ENCODE results near the gene CCDC187. TPM values are rescaled to one million over a fixed set of nuclear protein-coding genes. Genes with fewer than 3 reads are reported as not detected.
A peak's percentile ranks its signal among the peaks of the same experiment; 100 is the strongest.

The CCDC187 gene
- total and polyA plus RNA-seq, 10 donors: 0.03 to 0.20 (median 0.11) TPM; not detected in 2

DNA sequence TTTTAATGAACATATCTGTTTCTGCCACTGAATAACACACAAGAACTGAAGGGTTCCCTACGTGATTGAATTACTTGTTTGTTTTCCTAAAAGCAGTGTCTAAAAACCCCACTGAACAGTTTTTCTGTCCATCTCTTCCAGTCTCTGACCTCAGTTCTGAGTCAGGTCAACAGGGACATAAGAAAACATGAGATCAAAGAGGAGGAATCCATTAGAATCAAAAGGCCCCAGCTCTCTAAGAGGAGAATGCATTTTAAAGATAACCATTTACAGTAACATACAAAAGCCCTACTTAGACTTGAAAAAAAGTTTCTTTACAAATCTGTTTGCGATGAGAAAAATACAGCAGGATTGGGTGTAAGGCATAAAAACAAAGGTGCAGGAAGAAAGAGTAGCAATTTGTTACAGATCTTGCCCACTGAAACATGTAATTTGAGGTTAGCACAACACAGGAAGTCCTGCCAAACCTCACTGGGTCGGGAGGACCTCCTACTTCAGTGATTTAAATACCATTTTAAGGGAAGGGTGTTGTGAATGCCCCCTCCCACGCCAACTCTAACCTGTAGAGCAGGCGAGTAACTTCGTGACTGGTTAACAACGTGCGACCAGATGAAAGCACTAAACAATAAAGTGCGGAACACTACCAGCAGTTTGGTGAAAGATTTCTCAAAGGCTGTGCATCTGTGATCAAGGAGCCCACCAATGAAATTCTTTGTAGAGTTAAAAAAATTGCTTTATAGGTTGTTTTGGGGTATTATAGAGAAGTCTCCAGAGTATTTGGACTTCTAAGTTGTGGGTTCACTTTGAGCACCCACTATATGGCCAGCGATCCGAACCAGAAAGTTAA is 59.5 kb downstream of the CCDC187 start:
- Histone ChIP-seq H3K4me1 (peaks cover 33 to 68% (median 65%) of the 10 kb centered on the region in 6 donors), H3K27ac (peak overlapping the region in 6 of 8 donors; percentile 58 to 87 (median 74)), H3K4me3 (peak overlapping the region; percentile 80 to 99 (median 96)), H3K9me3 (no peaks in the 10 kb centered on the region), H3K27me3 (replicated peaks in 1 of 7) (no peaks in the 10 kb centered on the region), H3K36me3 (peaks cover 0 to 16% (median 0%) of the 10 kb centered on the region in 6 donors)
- 16 to 33% (median 26%) methylated on average over 11 of the region's 11 CpGs for WGBS, 5 donors
- no peak for DNase-seq
- TF ChIP-seq, protein P1, sequence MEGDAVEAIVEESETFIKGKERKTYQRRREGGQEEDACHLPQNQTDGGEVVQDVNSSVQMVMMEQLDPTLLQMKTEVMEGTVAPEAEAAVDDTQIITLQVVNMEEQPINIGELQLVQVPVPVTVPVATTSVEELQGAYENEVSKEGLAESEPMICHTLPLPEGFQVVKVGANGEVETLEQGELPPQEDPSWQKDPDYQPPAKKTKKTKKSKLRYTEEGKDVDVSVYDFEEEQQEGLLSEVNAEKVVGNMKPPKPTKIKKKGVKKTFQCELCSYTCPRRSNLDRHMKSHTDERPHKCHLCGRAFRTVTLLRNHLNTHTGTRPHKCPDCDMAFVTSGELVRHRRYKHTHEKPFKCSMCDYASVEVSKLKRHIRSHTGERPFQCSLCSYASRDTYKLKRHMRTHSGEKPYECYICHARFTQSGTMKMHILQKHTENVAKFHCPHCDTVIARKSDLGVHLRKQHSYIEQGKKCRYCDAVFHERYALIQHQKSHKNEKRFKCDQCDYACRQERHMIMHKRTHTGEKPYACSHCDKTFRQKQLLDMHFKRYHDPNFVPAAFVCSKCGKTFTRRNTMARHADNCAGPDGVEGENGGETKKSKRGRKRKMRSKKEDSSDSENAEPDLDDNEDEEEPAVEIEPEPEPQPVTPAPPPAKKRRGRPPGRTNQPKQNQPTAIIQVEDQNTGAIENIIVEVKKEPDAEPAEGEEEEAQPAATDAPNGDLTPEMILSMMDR (IDR thresholded peaks at IDR 0.05 in 8 of 11, conservative IDR thresholded peaks at IDR 0.05 in 3 of 11): no peak
- TF ChIP-seq POLR2AphosphoS5 (IDR thresholded peaks at IDR 0.05): peak in 1 of 3 donors; percentile 66
- intact Hi-C loops (cut with DNase I; ENCODE audit: low total_unique reads): no loop called here

DNA sequence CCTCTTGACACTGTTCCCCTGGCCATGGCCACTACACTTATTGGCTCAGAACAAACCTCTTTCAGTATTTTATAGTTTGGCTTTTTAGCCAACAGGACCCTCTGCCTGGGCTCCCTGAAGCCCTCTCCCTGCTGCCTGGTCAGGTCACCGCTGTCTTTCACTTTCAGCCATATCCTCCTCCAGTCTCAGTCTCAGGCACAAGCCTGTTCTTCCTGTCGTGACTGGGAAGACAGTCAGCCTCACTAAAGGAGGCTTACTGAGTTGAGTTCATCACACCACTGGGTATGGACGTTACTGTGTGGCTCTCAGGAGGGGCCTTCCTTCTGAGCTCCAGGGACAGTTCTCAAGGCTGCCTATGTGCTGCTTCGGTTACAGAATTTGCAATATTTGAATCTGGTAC is 60.3 kb downstream of the CCDC187 start:
- TF ChIP-seq POLR2A (IDR thresholded peaks at IDR 0.05): no peak
- TF ChIP-seq, protein P1 (IDR thresholded peaks at IDR 0.05 in 8 of 11, conservative IDR thresholded peaks at IDR 0.05 in 3 of 11): no peak
- Histone ChIP-seq H3K9me3 (no peaks in the 10 kb centered on the region), H3K27ac (peak overlapping the region in 6 of 8 donors; percentile 44 to 87 (median 74)), H3K27me3 (replicated peaks in 1 of 7) (no peaks in the 10 kb centered on the region), H3K4me3 (peak overlapping the region in 4 of 8 donors; percentile 97 to 99 (median 98)), H3K4me1 (peaks cover 40 to 75% (median 72%) of the 10 kb centered on the region in 6 donors), H3K36me3 (peaks cover 0 to 16% (median 0%) of the 10 kb centered on the region in 6 donors)
- WGBS, 5 donors: 48 to 63% (median 54%) methylated on average over 4 of the region's 4 CpGs
- no peak for DNase-seq
- intact Hi-C loops (cut with DNase I; ENCODE audit: low total_unique reads): no loop called here

DNA sequence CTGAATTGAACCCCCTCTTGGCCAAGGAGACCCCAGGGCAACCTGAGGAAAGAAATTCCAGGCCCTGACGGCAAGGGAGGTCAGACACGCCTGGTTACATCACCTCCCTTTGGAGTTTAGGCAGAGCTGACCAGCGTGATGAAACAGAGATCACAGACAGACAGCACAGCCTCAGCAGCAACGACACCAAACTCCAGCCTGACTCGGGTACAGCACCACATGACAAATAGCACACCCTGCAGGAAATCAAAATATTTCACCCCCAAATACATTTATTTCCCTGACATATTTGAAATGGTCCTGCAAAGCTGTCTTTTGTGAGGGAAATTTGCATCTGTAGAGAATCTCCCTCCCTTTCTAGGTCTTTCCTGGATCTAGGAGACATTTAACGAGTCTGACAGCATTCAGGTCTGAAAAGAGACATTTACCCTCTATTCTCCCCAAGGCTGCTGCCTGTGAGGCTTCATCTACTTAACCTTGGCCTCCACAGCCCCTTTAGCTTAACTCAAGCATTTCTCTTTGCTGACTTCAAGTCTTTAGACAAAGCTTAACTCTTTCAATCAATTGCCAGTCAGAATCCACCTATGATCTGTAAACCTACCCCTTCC is 60.9 kb downstream of the CCDC187 start:
- Histone ChIP-seq H3K4me1 (peaks cover 43 to 81% (median 78%) of the 10 kb centered on the region in 6 donors), H3K4me3 (peak overlapping the region in 1 of 8 donors; percentile 99), H3K27ac (peak overlapping the region in 6 of 8 donors; percentile 44 to 87 (median 74)), H3K9me3 (no peaks in the 10 kb centered on the region), H3K36me3 (peaks cover 0 to 16% (median 0%) of the 10 kb centered on the region in 6 donors), H3K27me3 (replicated peaks in 1 of 7) (no peaks in the 10 kb centered on the region)
- no peak for DNase-seq
- TF ChIP-seq POLR2A (IDR thresholded peaks at IDR 0.05): no peak
- TF ChIP-seq, protein P1 (IDR thresholded peaks at IDR 0.05 in 8 of 11, conservative IDR thresholded peaks at IDR 0.05 in 3 of 11): peak in 4 of 11 experiments; percentile 9 to 17 (median 12)
- WGBS, 5 donors: 56 to 65% (median 62%) methylated on average over 6 of the region's 6 CpGs
- intact Hi-C loops (cut with DNase I; ENCODE audit: low total_unique reads): no loop called here

DNA sequence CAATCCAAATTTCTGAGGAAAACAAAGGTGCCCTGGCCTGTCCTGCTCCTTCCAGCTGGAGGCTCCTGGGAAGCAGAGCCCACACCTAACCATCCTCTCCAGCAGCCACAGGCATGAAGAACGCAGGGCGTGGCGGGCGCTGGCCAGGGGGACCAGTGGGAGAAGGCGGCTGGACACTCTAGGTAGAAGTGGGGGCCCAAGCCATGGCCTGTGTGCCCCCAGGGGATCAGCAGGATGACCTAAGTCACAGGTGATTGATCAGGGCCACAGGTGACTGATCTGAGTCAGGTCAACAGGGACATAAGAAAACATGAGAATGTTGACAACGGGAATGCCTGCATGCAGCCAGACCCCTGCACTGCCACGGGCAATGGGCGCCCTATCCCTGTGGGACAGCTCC is 61.6 kb downstream of the CCDC187 start:
- Histone ChIP-seq H3K27ac (peak overlapping the region in 4 of 8 donors; percentile 67 to 87 (median 79)), H3K4me3 (peak overlapping the region in 1 of 8 donors; percentile 99), H3K27me3 (replicated peaks in 1 of 7) (no peaks in the 10 kb centered on the region), H3K36me3 (peaks cover 0 to 20% (median 0%) of the 10 kb centered on the region in 6 donors), H3K4me1 (peaks cover 43 to 89% (median 83%) of the 10 kb centered on the region in 6 donors), H3K9me3 (no peaks in the 10 kb centered on the region)
- DNase-seq: no peak
- TF ChIP-seq POLR2AphosphoS5 (IDR thresholded peaks at IDR 0.05) (no peak), POLR2A (IDR thresholded peaks at IDR 0.05) (no peak)
- TF ChIP-seq, protein P1 (IDR thresholded peaks at IDR 0.05 in 8 of 11, conservative IDR thresholded peaks at IDR 0.05 in 3 of 11): no peak
- WGBS, 5 donors: 89 to 95% (median 90%) methylated on average over 8 of the region's 8 CpGs
- intact Hi-C loops (cut with DNase I; ENCODE audit: low total_unique reads): no loop called here

Data from spleen (tissue), 11 donors.